ENCODE data around the gene MPI.

GRCh38 chr15:74858369-74858740, 31.5 kb upstream of the MPI start:
- TF ChIP-seq CTCF (IDR thresholded peaks at IDR 0.05 in 4 of 5, conservative IDR thresholded peaks at IDR 0.05 in 1 of 5) (no peak), POLR2A (IDR thresholded peaks at IDR 0.05) (no peak)

Measured in gastrocnemius medialis (tissue), 4 donors.